Osteocyte (in vitro differentiated cells): ENCODE measurements around the gene VTCN1. TPM values are rescaled to one million over a fixed set of nuclear protein-coding genes. Genes with fewer than 3 reads are reported as not detected.

ENCODE experiments used
- DNase-seq: peaks from one replicate; pipeline ENCODE4 v3.0.0; 2021; ENCODE audit warnings: mixed read lengths; ENCODE audit not compliant: unreplicated experiment; ENCODE audit errors: extremely low spot score
- H3K27ac Mint-ChIP-seq: one replicate; pipeline ENCODE4 v1.8.0; 2021; ENCODE audit warnings: mild to moderate bottlenecking, mixed read lengths; ENCODE audit not compliant: unreplicated experiment
- H3K27me3 Mint-ChIP-seq: one replicate; pipeline ENCODE4 v1.8.0; 2021; ENCODE audit warnings: mixed read lengths; ENCODE audit not compliant: unreplicated experiment
- H3K36me3 Mint-ChIP-seq: one replicate; pipeline ENCODE4 v1.8.0; 2021; ENCODE audit warnings: mixed read lengths; ENCODE audit not compliant: unreplicated experiment
- H3K4me1 Mint-ChIP-seq: one replicate; pipeline ENCODE4 v1.8.0; 2021; ENCODE audit warnings: mixed read lengths; ENCODE audit not compliant: unreplicated experiment
- H3K4me3 Mint-ChIP-seq: one replicate; pipeline ENCODE4 v1.8.0; 2021; ENCODE audit warnings: mild to moderate bottlenecking, moderate library complexity, mixed read lengths; ENCODE audit not compliant: unreplicated experiment
- H3K9me3 Mint-ChIP-seq: one replicate; pipeline ENCODE4 v1.8.0; 2021; ENCODE audit warnings: mixed read lengths; ENCODE audit not compliant: unreplicated experiment
- CTCF ChIP-seq: fragments of 200-600 bp; sonication (generic); IDR thresholded peaks from 2 replicates; pipeline ENCODE4 v1.5.0; 2021; ENCODE audit warnings: antibody characterized with exemption, mild to moderate bottlenecking, moderate library complexity
- total RNA-seq: library from RNA; stranded (reverse); gene quantifications from 2 replicates; pipeline ENCODE4 v1.2.1, GENCODE V29; 2021

Gene VTCN1
- total RNA-seq, 1 donor from 2014 or later: not detected

DNA sequence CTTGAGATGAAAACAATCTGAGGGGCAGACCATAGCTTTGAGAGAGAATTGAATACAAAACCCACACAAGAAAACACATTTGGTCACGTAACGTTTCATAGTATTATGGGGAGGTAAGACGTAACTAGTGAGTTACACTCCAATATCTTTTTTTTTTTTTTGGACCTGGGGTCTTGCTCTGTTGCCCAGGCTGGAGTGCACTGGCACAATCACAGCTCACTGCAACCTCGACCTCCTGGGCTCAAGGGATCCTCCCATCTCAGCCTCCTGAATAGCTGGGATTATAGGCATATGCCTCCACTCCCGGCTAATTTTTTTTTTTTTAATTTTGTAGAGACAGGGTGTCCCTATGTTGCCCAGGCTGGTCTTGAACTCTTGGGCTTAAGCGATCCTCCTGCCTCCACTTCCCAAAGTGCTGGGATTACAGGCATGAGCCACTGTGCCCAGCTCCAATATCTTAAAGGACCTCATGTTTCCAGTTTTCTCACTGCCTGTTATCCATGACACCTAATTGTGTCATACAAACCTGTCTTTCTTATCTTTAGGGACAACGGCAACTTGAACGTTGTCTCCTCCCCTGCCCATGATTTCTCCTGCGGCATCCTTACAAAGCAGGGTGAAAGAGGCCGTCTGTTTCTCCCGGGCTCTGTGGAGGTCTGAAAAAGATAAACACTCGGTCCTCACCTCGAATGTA, 94.5 kb downstream of the VTCN1 start:
- H3K9me3 Mint-ChIP-seq: no peaks in the 10 kb centered on the region
- peaks cover 13% of the 10 kb centered on the region for H3K4me1 Mint-ChIP-seq
- TF ChIP-seq CTCF: no peak
- no peak overlapping the region for H3K27ac Mint-ChIP-seq
- no peak overlapping the region for H3K4me3 Mint-ChIP-seq
- H3K27me3 Mint-ChIP-seq: no peaks in the 10 kb centered on the region
- DNase-seq: no peak
- H3K36me3 Mint-ChIP-seq: peaks cover 8% of the 10 kb centered on the region

GRCh38 chr1:117114877-117115276, 95.8 kb downstream of the VTCN1 start:
- H3K4me1 Mint-ChIP-seq: peaks cover 4% of the 10 kb centered on the region
- H3K9me3 Mint-ChIP-seq: no peaks in the 10 kb centered on the region
- H3K27me3 Mint-ChIP-seq: no peaks in the 10 kb centered on the region
- no peak for TF ChIP-seq CTCF
- no peak overlapping the region for H3K27ac Mint-ChIP-seq
- no peak overlapping the region for H3K4me3 Mint-ChIP-seq
- peaks cover 9% of the 10 kb centered on the region for H3K36me3 Mint-ChIP-seq
- DNase-seq: no peak

DNA sequence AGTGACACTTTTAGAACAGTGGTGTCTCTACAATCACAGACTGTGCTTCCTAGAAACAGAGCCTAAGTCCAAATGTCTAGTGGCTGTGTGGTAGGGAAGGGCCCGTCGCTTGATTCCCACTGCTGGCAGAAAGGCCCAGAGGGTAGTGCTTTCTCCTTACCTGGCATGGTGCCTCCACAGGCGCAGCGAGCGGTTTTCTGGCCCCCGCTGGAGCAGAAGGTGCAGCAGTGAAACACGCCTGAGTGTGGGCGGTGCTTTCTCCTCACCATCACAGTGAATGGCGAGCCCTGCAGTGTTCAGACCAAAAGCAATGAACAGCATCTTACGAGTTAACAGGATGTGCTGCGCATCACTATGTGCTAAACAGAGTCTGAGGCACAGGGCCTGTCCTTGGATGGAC, 97.5 kb downstream of the VTCN1 start:
- Mint-ChIP-seq H3K36me3 (peaks cover 21% of the 10 kb centered on the region), H3K4me1 (peaks cover 4% of the 10 kb centered on the region), H3K27me3 (no peaks in the 10 kb centered on the region), H3K4me3 (no peak overlapping the region), H3K27ac (no peak overlapping the region), H3K9me3 (no peaks in the 10 kb centered on the region)
- TF ChIP-seq CTCF: no peak
- DNase-seq: no peak

GRCh38 chr1:117112047-117112717, 98.5 kb downstream of the VTCN1 start:
- Mint-ChIP-seq H3K27ac (no peak overlapping the region), H3K36me3 (peaks cover 25% of the 10 kb centered on the region)
- TF ChIP-seq CTCF: no peak

GRCh38 chr1:117110774-117111173, 100.0 kb downstream of the VTCN1 start:
- H3K9me3 Mint-ChIP-seq: no peaks in the 10 kb centered on the region
- no peak overlapping the region for H3K27ac Mint-ChIP-seq
- TF ChIP-seq CTCF: no peak
- H3K4me1 Mint-ChIP-seq: peaks cover under 1% of the 10 kb centered on the region
- peaks cover 27% of the 10 kb centered on the region for H3K36me3 Mint-ChIP-seq
- H3K4me3 Mint-ChIP-seq: no peak overlapping the region
- H3K27me3 Mint-ChIP-seq: no peaks in the 10 kb centered on the region
- DNase-seq: no peak

More at GRCh38 chr1:117112047-117112717, 98.5 kb downstream of the VTCN1 start:
- no peak overlapping the region for H3K4me3 Mint-ChIP-seq
- peaks cover 4% of the 10 kb centered on the region for H3K4me1 Mint-ChIP-seq
- DNase-seq: no peak
- no peaks in the 10 kb centered on the region for H3K9me3 Mint-ChIP-seq
- no peaks in the 10 kb centered on the region for H3K27me3 Mint-ChIP-seq
